ENCODE results near the gene E2F4. TPM values are rescaled to one million over a fixed set of nuclear protein-coding genes. Genes with fewer than 3 reads are reported as not detected.

The E2F4 gene
- total and polyA plus RNA-seq, 2 experiments from 2014 or later: 67.0 to 135 TPM

GRCh38 chr16:67144943-67145342 is 47.0 kb upstream of the E2F4 start:
- DNase-seq (ENCODE audit: low spot score) (no peak), ATAC-seq (no peak)
- H3K4me3 ChIP-seq: no peak overlapping the region
- H3K27me3 ChIP-seq (ENCODE audit: insufficient read depth): peaks cover 19% of the 10 kb centered on the region; the same call in 1 of the 2 replicates
- H3K4me2 ChIP-seq: no peak overlapping the region
- H3K4me1 ChIP-seq (ENCODE audit: insufficient read depth): no peaks in the 10 kb centered on the region
- Mint-ChIP-seq H3K4me1 (peaks cover 3% of the 10 kb centered on the region; the same call in 2 of the 3 replicates), H3K4me3 (no peak overlapping the region), H3K9me3 (no peaks in the 10 kb centered on the region), H3K36me3 (ENCODE audit: low read depth) (peaks cover 52% of the 10 kb centered on the region), H3K27ac (no peak overlapping the region), H3K27me3 (ENCODE audit: insufficient read depth, low read depth, poor library complexity) (peaks cover 10% of the 10 kb centered on the region)
- H4K20me1 ChIP-seq (replicated peaks; ENCODE audit: insufficient read depth): no peaks in the 10 kb centered on the region; the same call in 1 of the 2 replicates
- no peak overlapping the region for H3K27ac ChIP-seq (ENCODE audit: low read depth)
- peaks cover 5% of the 10 kb centered on the region; the same call in 1 of the 2 replicates for H3K36me3 ChIP-seq (ENCODE audit: insufficient read depth)
- 0 out of 2 replicates have a peak, but pooled peaks cover 7% of the 10 kb centered on the region for H3F3A ChIP-seq (replicated peaks; ENCODE audit: low read depth)
- no peak overlapping the region for H2AFZ ChIP-seq
- H3K79me2 ChIP-seq (replicated peaks; ENCODE audit: insufficient read depth): no peaks in the 10 kb centered on the region
- no peaks in the 10 kb centered on the region for H3K9me2 ChIP-seq (ENCODE audit: insufficient read depth)
- no peak for TF ChIP-seq JUNB (IDR thresholded peaks at IDR 0.05; ENCODE audit: unreplicated experiment)
- no peak for TF ChIP-seq ZNF462 (CRISPR knock-in tag; IDR thresholded peaks at IDR 0.05)
- no peak for TF ChIP-seq NANOG (IDR thresholded peaks at IDR 0.05; ENCODE audit: borderline replicate concordance)
- no peak for TF ChIP-seq EZH2 (IDR thresholded peaks at IDR 0.05; ENCODE audit: low read depth, unreplicated experiment)
- TF ChIP-seq CTCF (conservative IDR thresholded peaks at IDR 0.05; ENCODE audit: low read depth in 2 of 2): no peak
- TF ChIP-seq EZH2phosphoT487 (IDR thresholded peaks at IDR 0.05; ENCODE audit: unreplicated experiment): no peak
- no peak for TF ChIP-seq STAT1 (IDR thresholded peaks at IDR 0.05; ENCODE audit: unreplicated experiment)
- TF ChIP-seq CREB1 (CRISPR knock-in tag; IDR thresholded peaks at IDR 0.05; ENCODE audit: low read depth): no peak
- TF ChIP-seq POLR2AphosphoS5 (IDR thresholded peaks at IDR 0.05; ENCODE audit: low read depth): no peak
- no peak for TF ChIP-seq ETS1 (IDR thresholded peaks at IDR 0.05)
- TF ChIP-seq ZNF114 (CRISPR knock-in tag; IDR thresholded peaks at IDR 0.05): no peak
- TF ChIP-seq REST (IDR thresholded peaks at IDR 0.05; ENCODE audit: unreplicated experiment): no peak
